GM18861 (cell line): ENCODE measurements around the gene FAM163A.
"Not testable (repeated sequence)": the region's sequence is repeated elsewhere in the genome, so short reads cannot be mapped to it uniquely, and the experiment has no call there.

ENCODE experiments used
- ATAC-seq: cut with Tn5 transposase; IDR thresholded peaks from one replicate; pipeline ENCODE4 v1.9.1; 2021; ENCODE audit not compliant: unreplicated experiment

The FAM163A gene

DNA sequence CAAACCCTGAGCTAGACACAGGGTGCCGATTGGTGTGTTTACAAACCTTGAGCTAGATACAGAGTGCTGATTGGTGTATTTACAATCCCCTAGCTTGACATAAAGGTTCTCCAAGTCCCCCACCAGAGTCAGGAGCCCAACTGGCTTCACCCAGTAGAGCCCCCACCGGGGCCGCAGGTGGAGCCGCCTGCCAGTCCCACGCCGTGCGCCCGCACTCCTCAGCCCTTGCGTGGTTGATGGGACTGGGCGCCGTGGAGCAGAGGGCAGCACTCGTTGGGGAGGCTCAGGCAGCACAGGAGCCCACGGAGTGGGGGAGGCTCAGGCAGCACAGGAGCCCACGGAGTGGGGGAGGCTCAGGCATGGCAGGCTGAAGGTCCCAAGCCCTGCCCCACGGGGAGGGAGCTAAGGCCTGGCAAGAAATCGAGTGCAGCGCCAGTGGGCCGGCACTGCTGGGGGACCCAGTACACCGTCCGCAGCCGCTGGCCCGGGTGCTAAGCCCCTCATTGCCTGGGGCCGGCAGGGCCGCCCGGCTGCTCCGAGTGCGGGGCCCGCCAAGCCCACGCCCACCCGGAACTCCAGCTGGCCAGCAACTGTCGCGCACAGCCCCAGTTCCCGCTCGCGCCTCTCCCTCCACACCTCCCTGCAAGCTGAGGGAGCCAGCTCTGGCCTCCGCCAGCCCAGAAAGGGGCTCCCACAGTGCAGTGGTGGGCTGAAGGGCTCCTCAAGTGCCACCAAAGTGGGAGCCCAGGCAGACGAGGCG, 93.8 kb downstream of the FAM163A start:
- not testable (repeated sequence) for ATAC-seq

DNA sequence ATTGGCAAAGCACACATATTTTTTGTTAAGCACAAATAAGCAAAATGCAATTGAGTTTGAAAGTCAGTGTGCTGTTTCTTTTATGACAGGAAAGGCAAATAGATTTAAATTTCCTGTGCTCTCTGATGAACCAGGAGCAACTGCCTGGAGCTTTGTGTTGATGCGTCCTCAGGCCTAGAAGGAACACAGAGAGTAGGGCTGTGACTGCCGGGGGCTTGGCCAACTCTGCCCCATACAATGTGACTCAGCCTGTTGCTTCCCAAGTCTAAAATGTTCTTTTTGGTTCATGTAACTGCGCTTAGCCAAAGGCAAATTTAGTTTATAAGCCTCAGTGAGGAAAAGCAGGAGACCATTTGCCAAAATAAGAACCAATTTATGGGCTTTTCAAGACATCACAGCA, 97.0 kb downstream of the FAM163A start:
- no peak for ATAC-seq

- ATAC-seq, result no peak
These were observed 105.1 kb downstream of the FAM163A start for GRCh38 chr1:179848233-179848632.

- no peak for ATAC-seq
These were observed 110.0 kb downstream of the FAM163A start for GRCh38 chr1:179853102-179853501.

DNA sequence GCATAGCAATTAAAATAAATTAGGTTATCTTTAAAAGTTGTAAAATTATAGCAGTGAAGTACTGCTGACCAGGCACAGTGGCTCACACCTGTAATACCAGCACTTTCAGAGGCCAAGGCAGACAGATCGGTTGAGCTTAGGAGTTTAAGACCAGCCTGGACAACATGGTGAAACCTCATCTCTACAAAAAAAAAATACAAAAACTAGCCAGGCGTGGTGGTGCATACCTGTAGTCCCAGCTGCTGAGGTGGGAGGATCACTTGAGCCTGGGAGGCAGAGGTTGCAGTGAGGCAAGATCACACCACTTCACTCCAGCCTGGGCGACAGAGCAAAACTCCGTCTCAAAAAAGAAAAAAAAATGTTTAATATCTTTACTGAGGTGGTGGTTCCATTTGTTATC, 112.7 kb downstream of the FAM163A start:
- not testable (repeated sequence) for ATAC-seq

- no peak for ATAC-seq
These were observed 113.2 kb downstream of the FAM163A start for GRCh38 chr1:179856296-179856695.

DNA sequence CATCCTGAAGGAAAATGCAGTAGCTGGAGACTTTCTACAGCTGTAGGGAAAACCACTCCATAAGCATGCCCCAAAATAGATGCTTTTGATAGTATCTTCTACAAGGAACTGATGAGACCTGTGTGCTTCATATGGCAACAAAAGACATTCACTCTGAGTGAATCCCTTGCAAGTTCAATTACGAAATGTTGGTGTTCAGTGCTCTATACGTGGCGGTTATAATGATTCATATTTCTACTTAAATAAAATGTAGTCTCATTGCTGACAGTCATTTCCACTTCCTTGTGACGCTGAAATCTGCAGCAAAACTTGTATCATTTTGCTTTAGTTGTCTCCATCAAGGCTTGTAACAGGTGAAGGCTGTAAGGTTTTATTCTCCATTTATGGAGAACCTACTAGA, 113.9 kb downstream of the FAM163A start:
- ATAC-seq, result no peak

DNA sequence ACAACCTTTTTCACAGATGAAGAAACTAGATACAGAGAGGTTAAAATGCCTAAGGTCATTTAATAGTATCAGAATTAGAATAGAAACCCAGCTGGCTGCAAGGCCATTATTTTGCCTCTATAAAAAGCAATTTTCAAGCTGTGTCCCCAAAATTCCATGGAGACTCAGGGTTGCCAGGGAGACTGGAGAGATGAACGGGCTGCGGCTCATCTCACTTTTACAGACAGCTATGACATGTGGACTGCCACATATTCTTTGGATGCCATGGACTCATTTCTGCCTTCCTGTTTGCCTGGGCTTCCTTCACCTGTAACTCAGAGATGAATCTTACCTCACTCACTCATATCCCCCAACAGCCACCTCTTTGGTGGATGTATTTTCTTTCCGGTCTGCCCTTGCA, 117.6 kb downstream of the FAM163A start:
- no peak for ATAC-seq

DNA sequence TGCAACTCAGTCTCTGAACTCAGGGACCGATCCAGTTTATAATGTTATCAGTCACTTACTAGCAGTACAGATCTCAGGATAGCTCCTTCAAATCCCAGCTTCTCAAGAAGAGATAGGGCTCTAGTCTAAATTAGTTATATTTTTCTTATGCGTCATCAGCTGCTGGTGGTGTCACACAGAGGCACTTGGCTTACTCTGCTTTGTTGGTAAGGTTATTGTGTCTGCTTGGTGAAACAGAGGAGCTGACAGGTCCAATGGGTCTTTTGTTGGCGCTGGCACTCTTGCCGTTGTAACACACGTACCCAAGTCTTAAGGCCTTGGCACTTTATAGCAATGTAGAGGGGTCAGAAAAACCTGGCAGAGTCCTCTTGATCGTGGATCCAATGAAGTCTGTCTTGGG, 122.3 kb downstream of the FAM163A start:
- ATAC-seq, result no peak
